Osteoblast (primary cell): ENCODE data around the gene C22orf31. TPM values are rescaled to one million over a fixed set of nuclear protein-coding genes. Genes with fewer than 3 reads are reported as not detected.
A peak's percentile ranks its signal among the peaks of the same experiment; 100 is the strongest.

Experiments used
- DNase-seq: peaks from one replicate; pipeline ENCODE4 v3.0.0; 2011; ENCODE audit warnings: low spot score, mixed read lengths; ENCODE audit not compliant: insufficient read length; ENCODE audit errors: missing footprints
- H2AFZ ChIP-seq: 2 replicates; pipeline ENCODE4 v1.6.0; 2011; ENCODE audit warnings: mild to moderate bottlenecking, low read length
- H3K27ac ChIP-seq: 2 replicates; pipeline ENCODE4 v1.5.1; 2011; ENCODE audit warnings: mild to moderate bottlenecking, low read depth, low read length, moderate library complexity
- H3K27me3 ChIP-seq: 2 replicates; pipeline ENCODE4 v1.6.0; 2012; ENCODE audit warnings: mild to moderate bottlenecking, control low read depth, inconsistent platforms, low read length, moderate library complexity; ENCODE audit not compliant: insufficient read depth
- H3K36me3 ChIP-seq: 2 replicates; pipeline ENCODE4 v1.5.1; 2011; ENCODE audit warnings: mild to moderate bottlenecking, low read length, control low read depth, moderate library complexity; ENCODE audit not compliant: insufficient read depth
- H3K4me1 ChIP-seq: 2 replicates; pipeline ENCODE4 v1.5.1; 2011; ENCODE audit warnings: mild to moderate bottlenecking, low read length, control low read depth, moderate library complexity; ENCODE audit not compliant: insufficient read depth
- H3K4me2 ChIP-seq: 2 replicates; pipeline ENCODE4 v1.6.0; 2011; ENCODE audit warnings: mild to moderate bottlenecking, low read length; ENCODE audit not compliant: insufficient read depth
- H3K4me3 ChIP-seq: fragments of 200-600 bp; sonication (generic); 3 replicates; pipeline ENCODE4 v1.5.1; 2012; ENCODE audit warnings: mild to moderate bottlenecking, low read length, inconsistent platforms; ENCODE audit not compliant: insufficient read depth
- H3K79me2 ChIP-seq: 2 replicates; pipeline ENCODE4 v1.6.0; 2012; ENCODE audit warnings: mild to moderate bottlenecking, low read length, control low read depth, inconsistent platforms; ENCODE audit not compliant: insufficient read depth
- H3K9me3 ChIP-seq: 2 replicates; pipeline ENCODE4 v1.5.1; 2011; ENCODE audit warnings: low read depth, low read length, control low read depth
- H4K20me1 ChIP-seq: 2 replicates; pipeline ENCODE4 v1.6.0; 2012; ENCODE audit warnings: mild to moderate bottlenecking, low read length, control low read depth; ENCODE audit not compliant: insufficient read depth
- CTCF ChIP-seq: IDR thresholded peaks from 2 replicates; pipeline ENCODE4 v1.5.1; 2011; ENCODE audit warnings: mild to moderate bottlenecking, low read depth, low read length, moderate library complexity; ENCODE audit errors: extremely low read depth
- total RNA-seq: library from RNA; depleted of rRNA; stranded (reverse); fragments of >200 nt; gene quantifications from 2 replicates; pipeline ENCODE4 v1.2.3, GENCODE V29; 2012

Gene C22orf31
- total RNA-seq, 1 donor = not detected

DNA sequence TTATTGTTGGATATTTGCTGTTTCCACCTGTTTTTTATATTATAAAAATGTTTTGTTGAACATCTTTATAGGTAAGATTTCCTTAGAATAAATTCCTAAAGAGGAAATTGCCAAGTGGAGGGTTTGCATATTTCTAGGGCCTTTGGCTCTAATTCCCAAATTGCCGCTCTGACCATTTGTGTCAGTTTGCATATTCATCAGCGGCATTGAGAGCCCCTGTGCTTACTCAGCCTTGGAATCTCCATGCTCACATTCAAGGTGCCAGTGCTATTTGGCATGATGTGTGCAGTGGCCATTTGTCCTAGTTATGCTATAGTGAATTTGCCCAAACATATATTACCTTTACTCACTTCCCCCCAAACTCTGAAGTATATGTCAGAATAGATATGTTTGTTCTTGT is 36.7 kb upstream of the C22orf31 start:
- Histone ChIP-seq H3K36me3 (no peaks in the 10 kb centered on the region), H2AFZ (no peak overlapping the region), H3K4me1 (peaks cover 10% of the 10 kb centered on the region), H3K27ac (no peak overlapping the region), H4K20me1 (no peaks in the 10 kb centered on the region), H3K4me3 (no peak overlapping the region), H3K9me3 (no peaks in the 10 kb centered on the region), H3K79me2 (no peaks in the 10 kb centered on the region), H3K4me2 (no peak overlapping the region), H3K27me3 (no peaks in the 10 kb centered on the region)
- TF ChIP-seq CTCF = no peak
- DNase-seq = no peak

GRCh38 chr22:29096736-29097669 is 35.4 kb upstream of the C22orf31 start:
- Histone ChIP-seq H3K27me3 (no peaks in the 10 kb centered on the region), H2AFZ (no peak overlapping the region), H3K4me2 (no peak overlapping the region), H3K36me3 (no peaks in the 10 kb centered on the region), H3K27ac (no peak overlapping the region), H3K79me2 (no peaks in the 10 kb centered on the region), H4K20me1 (no peaks in the 10 kb centered on the region), H3K4me1 (peaks cover 15% of the 10 kb centered on the region), H3K9me3 (no peaks in the 10 kb centered on the region), H3K4me3 (no peak overlapping the region)
- no peak for TF ChIP-seq CTCF
- DNase-seq = peak; percentile 9

- H3K36me3 ChIP-seq = no peaks in the 10 kb centered on the region
- no peak overlapping the region for H3K27ac ChIP-seq
- no peaks in the 10 kb centered on the region for H3K27me3 ChIP-seq
- DNase-seq = no peak
- TF ChIP-seq CTCF = no peak
- H3K9me3 ChIP-seq = no peaks in the 10 kb centered on the region
- no peak overlapping the region for H3K4me3 ChIP-seq
- H3K4me1 ChIP-seq = peaks cover 15% of the 10 kb centered on the region
- no peak overlapping the region for H2AFZ ChIP-seq
- H3K4me2 ChIP-seq = no peak overlapping the region
- H4K20me1 ChIP-seq = no peaks in the 10 kb centered on the region
- H3K79me2 ChIP-seq = no peaks in the 10 kb centered on the region
Observed at GRCh38 chr22:29095459-29095858, 33.8 kb upstream of the C22orf31 start.

DNA sequence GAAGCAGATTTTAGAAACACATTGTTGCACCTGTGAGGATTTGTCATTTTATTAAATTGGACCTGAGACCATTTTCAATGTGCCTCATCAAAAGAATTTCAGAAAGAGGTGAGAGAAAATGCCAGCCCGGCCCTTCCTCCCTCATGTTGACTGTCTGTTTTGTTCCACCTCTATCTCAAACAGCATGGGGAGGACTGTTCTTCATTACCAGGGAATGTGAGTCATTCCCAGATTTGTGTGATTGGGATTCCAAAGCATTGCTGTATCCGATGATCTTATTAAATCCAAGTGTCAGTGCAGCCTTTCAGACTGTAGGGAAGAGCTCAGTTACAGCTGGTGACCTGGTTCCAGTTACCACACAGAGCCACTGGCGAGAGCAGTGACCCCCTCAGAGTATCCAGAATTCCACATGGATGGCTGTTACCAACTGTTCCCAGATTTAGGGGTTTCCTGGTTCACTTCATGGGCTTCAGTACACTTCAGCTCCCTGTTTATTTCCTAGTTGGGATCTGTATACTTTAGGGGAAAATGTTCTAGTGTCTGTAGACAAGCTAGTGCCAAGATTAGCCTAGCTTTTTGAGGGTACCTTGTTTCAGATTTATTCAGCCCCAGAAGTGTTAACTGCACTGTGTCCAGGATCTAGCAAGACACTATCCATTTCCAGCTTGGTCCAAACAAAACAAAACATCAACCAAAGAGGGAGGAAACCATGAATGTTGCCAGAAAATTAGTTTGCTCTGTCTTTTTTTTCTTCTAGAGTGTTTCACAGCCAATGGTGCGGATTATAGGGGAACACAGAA is 32.1 kb upstream of the C22orf31 start:
- peak; percentile 88 for DNase-seq
- Histone ChIP-seq H3K4me1 (peaks cover 15% of the 10 kb centered on the region), H3K4me2 (peak overlapping the region; percentile 36), H3K27me3 (no peaks in the 10 kb centered on the region), H4K20me1 (no peaks in the 10 kb centered on the region), H3K27ac (no peak overlapping the region), H2AFZ (peak overlapping the region; percentile 6), H3K36me3 (no peaks in the 10 kb centered on the region), H3K79me2 (no peaks in the 10 kb centered on the region), H3K9me3 (no peaks in the 10 kb centered on the region), H3K4me3 (peak overlapping the region; percentile 21)
- TF ChIP-seq CTCF = no peak
